ENCODE data around the gene SLC9A9.
"Not testable (repeated sequence)": the region's sequence is repeated elsewhere in the genome, so short reads cannot be mapped to it uniquely, and the experiment has no call there.

Gene SLC9A9

DNA sequence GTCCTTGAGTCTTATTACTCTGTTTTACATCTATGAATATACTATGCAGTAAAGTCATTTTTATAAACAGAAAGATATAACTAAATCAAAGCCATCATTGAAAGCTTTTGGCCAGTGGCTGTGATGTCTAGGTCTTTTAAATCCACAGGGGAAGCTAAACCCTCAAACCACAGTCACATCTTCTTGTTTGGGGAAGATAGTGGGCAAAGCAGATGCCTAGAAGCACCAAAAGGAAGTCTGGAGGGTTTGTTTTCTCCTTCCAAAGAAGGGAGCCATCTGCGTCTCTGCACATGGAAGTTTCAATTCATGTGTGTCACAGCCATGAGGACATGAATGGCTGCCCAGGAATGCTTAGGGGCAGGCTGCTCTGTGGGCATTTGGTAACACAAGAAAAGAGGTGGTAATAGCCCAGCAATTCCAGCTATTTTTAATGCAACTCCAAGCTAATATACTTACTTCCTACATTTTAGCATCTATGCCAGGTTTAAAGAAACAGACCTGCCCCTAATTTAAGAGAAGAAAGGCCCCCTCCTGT, 322.2 kb downstream of the SLC9A9 start:
- TF ChIP-seq, protein P1, sequence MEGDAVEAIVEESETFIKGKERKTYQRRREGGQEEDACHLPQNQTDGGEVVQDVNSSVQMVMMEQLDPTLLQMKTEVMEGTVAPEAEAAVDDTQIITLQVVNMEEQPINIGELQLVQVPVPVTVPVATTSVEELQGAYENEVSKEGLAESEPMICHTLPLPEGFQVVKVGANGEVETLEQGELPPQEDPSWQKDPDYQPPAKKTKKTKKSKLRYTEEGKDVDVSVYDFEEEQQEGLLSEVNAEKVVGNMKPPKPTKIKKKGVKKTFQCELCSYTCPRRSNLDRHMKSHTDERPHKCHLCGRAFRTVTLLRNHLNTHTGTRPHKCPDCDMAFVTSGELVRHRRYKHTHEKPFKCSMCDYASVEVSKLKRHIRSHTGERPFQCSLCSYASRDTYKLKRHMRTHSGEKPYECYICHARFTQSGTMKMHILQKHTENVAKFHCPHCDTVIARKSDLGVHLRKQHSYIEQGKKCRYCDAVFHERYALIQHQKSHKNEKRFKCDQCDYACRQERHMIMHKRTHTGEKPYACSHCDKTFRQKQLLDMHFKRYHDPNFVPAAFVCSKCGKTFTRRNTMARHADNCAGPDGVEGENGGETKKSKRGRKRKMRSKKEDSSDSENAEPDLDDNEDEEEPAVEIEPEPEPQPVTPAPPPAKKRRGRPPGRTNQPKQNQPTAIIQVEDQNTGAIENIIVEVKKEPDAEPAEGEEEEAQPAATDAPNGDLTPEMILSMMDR (IDR thresholded peaks at IDR 0.05; ENCODE audit: low read depth, low read length, missing control alignments), result no peak
- DNase-seq (ENCODE audit: low read depth), result no peak
- no peak overlapping the region for H3K4me3 ChIP-seq (ENCODE audit: low read depth, low read length)

DNA sequence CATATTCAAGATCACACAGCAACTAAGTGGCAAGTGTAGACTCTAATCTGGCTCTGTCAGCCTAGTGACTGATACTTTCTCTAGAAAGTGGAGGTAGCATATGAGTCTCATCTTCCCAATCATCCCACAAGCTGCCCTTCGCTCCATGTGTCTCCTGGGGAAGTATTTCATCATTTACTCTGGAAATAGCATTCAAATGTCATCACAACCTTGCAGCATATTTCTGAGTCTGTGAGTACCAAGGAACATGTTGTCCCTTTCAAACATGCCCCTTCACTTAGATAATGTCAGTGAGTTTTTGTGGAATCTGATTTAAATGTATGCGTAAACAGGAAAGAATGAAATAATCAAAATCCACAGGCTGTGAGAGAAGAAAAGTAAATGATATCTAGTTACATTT, 322.9 kb downstream of the SLC9A9 start:
- no peak for DNase-seq (ENCODE audit: low read depth)
- TF ChIP-seq, protein P1 (IDR thresholded peaks at IDR 0.05; ENCODE audit: low read depth, low read length, missing control alignments), result no peak
- no peak overlapping the region for H3K4me3 ChIP-seq (ENCODE audit: low read depth, low read length)

DNA sequence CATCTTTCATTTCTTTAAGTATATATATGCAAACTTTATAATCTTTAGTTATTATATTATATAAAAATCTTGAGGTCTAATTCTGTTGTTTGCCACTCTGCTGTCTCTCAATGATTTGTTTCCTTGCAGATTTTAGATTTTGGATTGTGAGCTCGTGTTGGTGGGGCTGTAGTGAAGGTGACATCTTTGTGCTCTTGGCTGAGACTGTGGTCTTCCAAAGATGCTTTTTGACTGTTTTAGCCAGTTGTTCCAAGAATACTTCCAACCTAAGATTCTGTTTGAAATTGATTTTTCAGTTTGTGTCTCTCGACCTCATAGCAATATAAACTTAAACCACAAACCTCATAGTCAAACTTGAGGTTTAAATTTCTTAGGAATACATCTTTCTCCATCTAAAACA, 326.5 kb downstream of the SLC9A9 start:
- no peak for DNase-seq (ENCODE audit: low read depth)
- H3K4me3 ChIP-seq (ENCODE audit: low read depth, low read length), result no peak overlapping the region
- TF ChIP-seq, protein P1 (IDR thresholded peaks at IDR 0.05; ENCODE audit: low read depth, low read length, missing control alignments), result no peak

DNA sequence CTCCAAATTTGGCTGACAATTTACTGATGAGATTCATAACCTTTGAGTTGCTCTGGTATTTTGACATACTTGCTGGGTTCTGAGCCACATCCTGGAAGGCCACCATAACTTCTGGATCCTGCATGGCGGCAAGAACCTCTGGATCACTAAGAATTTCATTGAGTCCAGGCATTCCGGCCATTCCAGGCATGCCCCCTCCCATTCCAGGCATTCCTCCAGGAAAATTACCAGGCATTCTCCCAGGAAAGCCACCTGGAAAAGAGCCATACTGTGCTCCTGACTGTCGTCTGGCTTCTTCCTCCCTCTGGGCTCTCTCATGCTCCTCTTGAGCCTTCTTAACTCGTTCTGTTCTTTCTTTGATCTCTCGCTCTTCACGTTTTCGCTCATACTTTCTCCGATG, 331.1 kb downstream of the SLC9A9 start:
- H3K4me3 ChIP-seq (ENCODE audit: low read depth, low read length); DNase-seq (ENCODE audit: low read depth): not testable (repeated sequence)

DNA sequence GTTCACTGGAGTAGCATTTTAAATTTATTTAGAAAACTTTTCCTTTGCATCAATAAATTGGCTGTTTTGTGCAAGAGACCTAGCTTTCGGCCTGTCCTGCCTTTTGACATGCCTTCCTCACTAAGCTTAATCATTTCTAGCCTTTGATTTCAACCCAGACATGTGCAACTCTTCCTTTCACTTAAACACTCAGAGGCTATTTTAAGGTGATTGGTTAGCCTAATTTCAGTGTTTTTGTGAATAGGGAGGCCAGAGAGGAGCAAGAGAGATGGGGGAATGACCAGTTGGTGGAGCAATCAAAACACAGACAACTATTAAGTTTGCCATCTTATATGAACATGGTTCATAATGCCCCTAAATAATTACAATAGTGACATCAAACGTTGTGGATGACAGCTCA, 333.4 kb downstream of the SLC9A9 start:
- H3K4me3 ChIP-seq (ENCODE audit: low read depth, low read length), result no peak overlapping the region
- DNase-seq (ENCODE audit: low read depth), result no peak
- TF ChIP-seq, protein P1 (IDR thresholded peaks at IDR 0.05; ENCODE audit: low read depth, low read length, missing control alignments), result no peak

DNA sequence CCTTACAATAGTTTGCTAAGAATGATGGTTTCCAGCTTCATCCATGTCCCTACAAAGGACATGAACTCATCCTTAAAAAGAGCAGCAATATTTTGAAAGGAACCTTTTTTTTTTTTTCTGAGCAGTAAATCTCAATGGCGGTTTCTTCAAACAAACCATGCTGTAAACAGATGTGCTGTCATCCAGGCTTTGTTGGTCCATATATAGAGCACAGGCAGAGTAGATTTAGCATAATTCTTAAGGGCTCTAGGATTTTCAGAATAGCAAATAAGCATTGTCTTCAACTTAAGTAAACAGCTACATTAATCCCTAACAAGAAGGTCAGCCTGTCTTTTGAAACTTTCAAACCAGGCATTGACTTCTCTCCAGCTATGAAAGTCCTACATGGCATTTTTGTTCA, 334.2 kb downstream of the SLC9A9 start:
- TF ChIP-seq, protein P1 (IDR thresholded peaks at IDR 0.05; ENCODE audit: low read depth, low read length, missing control alignments), result no peak
- no peak for DNase-seq (ENCODE audit: low read depth)
- H3K4me3 ChIP-seq (ENCODE audit: low read depth, low read length), result no peak overlapping the region

DNA sequence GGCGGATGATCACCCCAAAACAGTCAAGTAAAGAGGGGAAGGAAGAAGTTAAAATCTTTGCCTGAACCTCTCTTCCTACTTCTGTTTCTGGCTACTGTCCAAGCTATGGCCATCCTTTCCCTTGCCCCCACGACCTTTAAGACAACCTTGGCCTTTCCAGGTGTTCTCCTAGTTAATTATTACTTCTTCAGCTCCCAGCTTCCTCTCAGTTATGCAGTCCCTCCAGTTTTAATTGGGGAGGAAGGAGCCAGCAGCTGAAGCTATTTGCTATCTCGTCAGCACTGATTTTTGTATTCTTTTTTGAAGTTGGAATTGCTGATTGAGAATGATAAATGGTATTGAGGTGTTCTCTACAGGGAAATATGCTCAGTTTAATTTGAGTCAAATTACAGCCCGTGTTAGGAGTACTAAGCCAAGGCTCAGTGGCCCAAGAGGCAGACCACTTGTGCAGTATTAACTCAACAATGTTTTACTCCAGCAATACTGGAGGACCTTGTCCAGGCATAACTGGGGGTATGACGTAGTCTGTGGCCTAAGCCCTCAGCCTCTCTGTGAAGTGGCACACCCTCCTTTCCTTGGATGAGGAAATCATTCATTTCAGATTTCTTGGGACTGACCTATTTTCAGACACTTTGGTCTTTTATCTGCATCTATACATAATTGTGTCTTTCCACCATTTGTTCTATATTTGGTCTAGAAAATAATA, 336.9 kb downstream of the SLC9A9 start:
- DNase-seq (ENCODE audit: low read depth), result no peak
- no peak overlapping the region for H3K4me3 ChIP-seq (ENCODE audit: low read depth, low read length)
- TF ChIP-seq, protein P1 (IDR thresholded peaks at IDR 0.05; ENCODE audit: low read depth, low read length, missing control alignments), result no peak
